ENCODE results near the gene KLF5.

GRCh38 chr13:73075546-73075945, 16.7 kb downstream of the KLF5 start:
- TF ChIP-seq ZNF274 (IDR thresholded peaks at IDR 0.05; ENCODE audit: low read length) (no peak), ZNF274 (tag by site-specific recombination; IDR thresholded peaks at IDR 0.05; ENCODE audit: borderline replicate concordance) (no peak), CTCF (tag by site-specific recombination; IDR thresholded peaks at IDR 0.05) (no peak), TCF7L2 (IDR thresholded peaks at IDR 0.05; ENCODE audit: borderline replicate concordance, low read depth, low read length) (no peak), ZBTB26 (tag by site-specific recombination; optimal IDR thresholded peaks at IDR 0.05) (no peak), ZNF776 (tag by site-specific recombination; IDR thresholded peaks at IDR 0.05; ENCODE audit: borderline replicate concordance) (no peak), ZNF239 (tag by site-specific recombination; IDR thresholded peaks at IDR 0.05) (no peak), SP2 (tag by site-specific recombination; IDR thresholded peaks at IDR 0.05) (no peak), ZSCAN5A (tag by site-specific recombination; IDR thresholded peaks at IDR 0.05) (no peak), ZNF529 (tag by site-specific recombination; IDR thresholded peaks at IDR 0.05; ENCODE audit: insufficient replicate concordance) (no peak), ELK4 (IDR thresholded peaks at IDR 0.05; ENCODE audit: borderline replicate concordance, low read depth, low read length) (no peak), KLF16 (tag by site-specific recombination; IDR thresholded peaks at IDR 0.05) (no peak), ZNF24 (tag by site-specific recombination; IDR thresholded peaks at IDR 0.05) (no peak), ZNF26 (tag by site-specific recombination; IDR thresholded peaks at IDR 0.05) (no peak), ZBTB21 (tag by site-specific recombination; IDR thresholded peaks at IDR 0.05) (no peak)
